ENCODE data around the gene GSG1L.

Gene GSG1L

GRCh38 chr16:27772093-27772825 lies 291.3 kb downstream of the GSG1L start:
- DNase-seq (ENCODE audit: low read depth), result no peak

- DNase-seq (ENCODE audit: low read depth), result no peak
Observed at GRCh38 chr16:27771201-27771910, 292.2 kb downstream of the GSG1L start.

DNA sequence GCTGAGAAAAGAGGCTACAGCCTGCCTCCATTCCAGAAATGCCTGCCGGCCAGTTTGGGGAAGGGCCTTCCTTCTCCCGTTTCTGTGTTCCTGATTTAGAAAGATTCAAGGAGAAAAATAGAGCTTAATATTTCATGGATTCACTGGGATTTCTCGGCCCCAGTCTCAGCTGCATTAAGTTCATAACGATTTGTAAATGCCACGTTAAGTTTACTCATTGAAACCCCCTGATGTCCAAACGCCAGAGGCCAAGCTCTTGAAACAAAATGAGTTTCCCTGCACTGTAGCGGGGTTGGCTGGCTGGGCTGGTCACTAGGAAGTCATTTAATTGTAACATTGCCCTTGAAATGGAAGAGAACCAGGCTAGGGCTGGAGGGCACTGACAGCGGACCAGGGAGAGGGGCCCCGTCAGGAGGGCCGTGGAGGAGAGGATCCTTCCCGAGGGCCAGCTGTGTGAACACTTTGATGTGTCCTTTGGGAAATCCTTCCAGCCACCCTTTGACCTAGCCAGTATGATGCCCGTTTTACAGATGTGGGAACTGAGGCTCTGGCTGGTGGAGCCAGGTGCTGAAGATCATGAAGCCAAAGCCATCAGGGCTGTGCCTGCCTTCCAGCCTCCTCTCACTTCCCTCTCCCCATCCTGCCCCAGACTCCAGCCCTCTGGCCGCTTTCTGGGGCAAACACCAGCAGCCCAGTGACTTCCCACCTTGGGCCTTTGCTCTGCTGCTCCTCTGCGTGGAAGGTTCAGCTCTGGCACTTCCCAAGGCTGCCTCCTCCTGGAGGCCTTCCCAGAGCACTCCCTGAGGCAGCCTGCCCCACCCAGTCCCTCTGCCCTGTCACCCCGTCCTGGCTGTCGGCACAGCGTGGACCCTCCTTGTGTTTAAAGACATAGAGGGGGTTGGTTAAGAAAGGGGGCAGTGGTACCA lies 293.0 kb downstream of the GSG1L start:
- DNase-seq (ENCODE audit: low read depth), result no peak

- DNase-seq (ENCODE audit: low read depth), result no peak
Observed at GRCh38 chr16:27769561-27770255, 293.8 kb downstream of the GSG1L start.

- no peak for DNase-seq (ENCODE audit: low read depth)
Observed at GRCh38 chr16:27768651-27769272, 294.8 kb downstream of the GSG1L start.

DNA sequence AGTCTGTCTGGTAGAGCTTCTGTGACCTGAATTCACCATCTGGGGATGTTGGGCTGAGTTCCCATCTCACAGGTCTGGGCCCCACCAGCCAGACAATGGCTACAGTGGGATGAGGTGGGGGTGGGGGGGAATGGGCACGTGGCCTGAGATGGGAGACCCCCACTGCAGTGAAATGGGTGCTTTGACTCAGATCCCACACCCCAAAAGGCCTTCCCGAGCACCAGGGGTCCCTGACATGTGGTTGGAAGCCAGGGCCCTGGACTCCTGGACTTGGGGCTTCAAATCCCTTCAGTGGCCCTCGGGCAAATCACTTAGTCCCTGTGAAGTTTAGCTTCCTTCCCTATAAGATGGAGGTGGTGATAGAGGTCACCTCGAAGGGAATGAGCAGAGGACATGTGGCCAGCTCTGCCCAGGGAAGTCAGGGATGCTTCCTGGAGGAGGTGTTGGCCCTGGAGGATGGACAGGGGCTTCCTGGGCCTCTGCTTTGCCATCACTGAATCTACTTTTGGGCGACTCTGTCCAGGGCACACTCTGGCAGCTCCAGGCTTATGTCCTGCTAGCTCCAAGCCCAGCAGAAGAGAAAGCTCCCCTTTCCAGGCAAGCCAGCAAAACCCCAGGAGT lies 295.4 kb downstream of the GSG1L start:
- no peak for DNase-seq (ENCODE audit: low read depth)

- no peak for DNase-seq (ENCODE audit: low read depth)
Observed at GRCh38 chr16:27767081-27767480, 296.4 kb downstream of the GSG1L start.

DNA sequence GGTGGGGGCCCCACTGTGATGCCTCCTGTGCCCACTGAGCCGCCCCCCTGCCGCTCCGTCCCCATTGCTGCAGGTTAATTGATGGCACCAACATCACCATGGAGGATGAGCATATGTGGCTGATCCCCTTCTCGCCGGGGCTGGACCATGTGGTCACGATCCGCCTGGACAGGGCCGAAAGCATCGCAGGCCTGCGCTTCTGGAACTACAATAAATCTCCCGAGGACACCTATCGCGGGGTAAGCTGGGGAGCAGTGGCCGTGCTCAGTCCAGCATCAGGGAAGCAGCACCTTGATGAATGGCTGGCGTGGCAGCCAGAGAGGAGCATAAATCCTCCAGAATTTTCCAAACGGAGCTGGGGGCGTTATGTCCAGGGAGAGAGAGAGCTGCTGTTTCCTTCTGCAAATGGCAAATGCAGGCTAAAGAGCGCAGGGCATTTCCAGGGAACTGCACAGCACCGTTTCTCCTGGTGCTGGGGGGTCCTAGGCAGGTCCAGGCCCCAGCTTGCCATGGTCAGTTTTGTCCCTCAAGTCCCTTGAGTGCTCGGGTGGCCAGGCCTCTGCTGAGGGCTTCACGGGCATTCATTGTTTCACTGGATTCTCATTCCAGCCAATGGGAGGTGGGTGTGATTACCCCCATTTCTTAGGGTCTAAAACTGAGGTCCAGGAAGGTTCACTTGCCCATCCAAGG lies 297.1 kb downstream of the GSG1L start:
- DNase-seq (ENCODE audit: low read depth), result no peak

DNA sequence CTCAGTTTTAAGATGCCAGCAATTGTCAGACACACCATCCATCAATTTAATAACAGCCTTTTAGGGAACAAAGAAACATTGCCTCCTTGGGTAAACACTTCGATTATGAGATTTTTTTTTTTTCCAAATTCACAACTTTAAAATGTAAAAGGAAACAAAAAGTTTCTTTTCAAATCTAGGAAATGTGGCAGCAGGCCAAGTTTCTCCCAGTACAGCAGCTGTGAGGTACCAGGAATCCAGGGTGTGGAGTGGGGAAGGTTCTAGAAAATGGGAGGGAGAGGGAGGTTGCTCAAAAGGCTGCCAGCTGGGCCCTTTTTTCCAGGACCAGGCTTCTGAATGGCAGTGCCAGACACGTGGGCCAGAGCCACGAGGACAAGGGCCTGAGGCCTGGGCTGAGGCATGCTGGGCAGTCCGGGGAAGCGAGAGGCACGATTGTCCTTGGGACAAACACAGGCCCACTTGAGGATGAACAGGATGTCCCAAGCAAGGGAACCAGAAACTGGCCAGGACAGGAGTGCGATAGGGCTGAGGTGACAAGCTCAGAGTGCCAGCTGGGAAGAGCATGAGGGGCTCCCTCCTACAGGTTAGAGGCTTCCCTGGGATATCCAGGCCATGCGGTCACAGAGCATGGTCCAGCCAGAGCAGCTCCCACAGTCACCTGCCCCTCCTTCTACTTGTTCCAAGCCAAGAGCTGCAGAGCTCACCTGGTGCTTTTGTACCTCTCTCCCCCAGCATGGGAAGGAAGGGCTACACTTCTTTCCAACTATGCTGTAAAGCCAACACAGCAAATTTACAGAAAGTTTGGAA lies 298.4 kb downstream of the GSG1L start:
- DNase-seq (ENCODE audit: low read depth), result no peak

DNA sequence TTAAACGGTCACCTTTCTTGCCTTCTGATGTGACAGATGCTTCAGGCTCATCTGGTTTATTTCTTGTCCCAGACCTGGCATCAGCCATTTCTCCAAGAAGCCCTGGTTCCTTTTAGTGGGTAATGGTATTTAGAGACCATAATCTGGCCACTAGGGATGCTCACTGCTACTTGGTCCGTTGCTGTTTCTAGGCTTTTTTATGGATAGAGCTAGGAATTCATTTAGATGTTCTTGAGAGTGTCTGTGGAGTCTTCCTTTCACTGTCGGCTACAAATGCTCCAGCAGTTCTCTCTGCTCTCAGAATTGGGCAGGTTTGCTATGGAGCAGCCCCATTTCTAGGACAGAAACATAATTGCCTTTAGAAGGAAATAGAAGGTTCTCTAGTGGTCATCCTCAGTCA lies 299.1 kb downstream of the GSG1L start:
- no peak for DNase-seq (ENCODE audit: low read depth)

GRCh38 chr16:27762441-27762840 lies 301.1 kb downstream of the GSG1L start:
- DNase-seq (ENCODE audit: low read depth), result no peak

DNA sequence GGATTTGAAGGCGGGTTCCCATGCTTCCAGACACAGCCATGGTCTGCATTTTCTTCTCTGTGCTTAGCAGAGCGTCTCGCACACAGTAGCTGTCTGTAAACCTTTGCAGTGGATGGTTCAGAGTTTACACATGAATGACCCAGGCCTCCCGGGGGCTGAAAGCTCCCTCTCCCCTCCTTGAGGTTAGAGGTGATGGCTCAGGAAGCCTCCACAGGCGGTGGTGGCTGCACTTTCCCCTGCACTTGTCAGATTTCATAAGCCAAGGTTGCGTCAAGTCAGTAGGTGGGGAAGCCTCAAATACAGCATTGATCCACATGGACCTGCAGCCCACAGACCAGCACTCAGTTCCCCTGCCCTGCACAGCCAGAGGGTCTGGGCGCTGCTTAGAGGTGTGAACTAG lies 301.7 kb downstream of the GSG1L start:
- no peak for DNase-seq (ENCODE audit: low read depth)

- no peak for DNase-seq (ENCODE audit: low read depth)
Observed at GRCh38 chr16:27760789-27761176, 302.7 kb downstream of the GSG1L start.

GRCh38 chr16:27759967-27760788 lies 303.3 kb downstream of the GSG1L start:
- DNase-seq (ENCODE audit: low read depth), result no peak

GRCh38 chr16:27759301-27759871 lies 304.1 kb downstream of the GSG1L start:
- DNase-seq (ENCODE audit: low read depth), result no peak

GRCh38 chr16:27758544-27758943 lies 305.0 kb downstream of the GSG1L start:
- DNase-seq (ENCODE audit: low read depth), result no peak

DNA sequence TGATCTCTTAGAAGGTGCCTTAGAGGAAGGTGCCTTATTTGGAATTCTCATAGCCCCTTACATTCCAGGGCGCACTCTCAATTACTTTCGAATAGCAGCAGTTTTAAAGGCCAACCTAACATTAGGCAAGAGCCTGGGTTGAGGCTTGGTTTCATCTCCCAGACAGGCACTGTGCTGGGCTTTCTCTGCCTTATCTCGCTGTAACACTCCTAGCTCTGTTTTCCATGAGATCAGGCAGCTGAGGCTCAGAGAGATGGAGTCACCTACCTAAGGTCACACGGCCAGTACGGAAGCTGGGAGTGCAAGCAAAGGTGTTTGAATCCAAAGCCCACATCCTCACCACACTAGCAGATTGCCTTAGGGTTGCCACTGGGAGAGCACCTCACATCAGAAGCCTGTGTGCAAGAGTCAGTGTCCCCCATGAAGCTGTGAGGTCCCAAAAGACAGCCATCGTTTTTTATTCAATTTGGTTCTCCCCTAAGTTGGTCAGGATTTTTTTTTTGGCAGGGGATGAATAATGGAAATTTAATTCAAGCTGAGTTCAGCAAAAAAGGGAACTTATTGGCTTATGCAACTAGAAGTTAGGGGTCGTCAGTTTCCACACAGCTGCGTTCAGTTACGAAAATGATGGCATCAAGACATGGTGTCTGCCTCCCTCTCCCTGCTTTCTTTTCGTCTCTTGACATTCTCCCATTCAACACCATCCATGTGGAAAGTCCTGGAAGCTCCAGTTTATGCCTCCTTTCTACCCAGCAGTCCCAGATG lies 307.1 kb downstream of the GSG1L start:
- DNase-seq (ENCODE audit: low read depth), result no peak

Measured in activated T-cell treated with anti-CD3 and anti-CD28 coated beads for 1 hour (primary cell).